K562 (cell line): ENCODE measurements around the gene CASR. TPM values are rescaled to one million over a fixed set of nuclear protein-coding genes. Genes with fewer than 3 reads are reported as not detected.

Experiments used
- ATAC-seq: fragments of 200-7000 bp; cut with Tn5 transposase; 3 replicates; pipeline ENCODE4 v1.9.1; 2020; ENCODE audit warnings: moderate library complexity
- BruUV-seq: library from RNA; stranded (reverse); fragments of 400-500 nt; replicated peaks from 2 replicates; lab custom pipeline; 2021; lab: Mats Ljungman, UMichigan
- CTCF ChIA-PET: fragments of 300-600 bp; formaldehyde crosslinking; extraction: SDS; loops from one replicate; lab custom pipeline; 2021; ENCODE audit warnings: low intra/inter-chr PET ratio; lab: Yijun Ruan, JAX
- POLR2A ChIA-PET: fragments of 300-600, 350-650 bp; sonication (Branson Sonifier 250); formaldehyde crosslinking; extraction: SDS; loops from one replicate; lab custom pipeline; 2021; ENCODE audit warnings: antibody characterized with exemption, inconsistent platforms; lab: Yijun Ruan, JAX
- DNase-seq, 4 experiments: peaks; one replicate each; pipeline versions ENCODE4 v3.0.0 to v3.0.0-alpha.2; 2011 to 2018; ENCODE audit warnings: low spot score in 3 of 4, mixed read lengths in 3 of 4; ENCODE audit errors: extremely low read depth in 1 of 4
- FAIRE-seq: peaks from 2 replicates; lab custom pipeline; 2011; peaks lifted over from hg19 to GRCh38; lab: Jason Lieb, UNC
- H2AFZ ChIP-seq: 2 replicates; pipeline ENCODE4 v1.6.0; 2011; ENCODE audit warnings: low read depth, low read length, control low read depth, inconsistent platforms
- H3K27ac ChIP-seq: fragments of 200-600 bp; 3 replicates; pipeline ENCODE4 v1.8.0; 2011; ENCODE audit warnings: low read depth, mild to moderate bottlenecking, control low read depth, inconsistent platforms, low read length, moderate library complexity, mixed read lengths; ENCODE audit errors: extremely low read depth
- H3K27me3 ChIP-seq, 2 experiments: fragments of 300-600 bp in 1 of 2; 2 replicates in 1 of 2; 3 replicates in 1 of 2; pipeline versions ENCODE4 v1.6.0 to v1.8.0; 2011; ENCODE audit warnings: inconsistent platforms in 2 of 2, low read length in 2 of 2, mild to moderate bottlenecking in 1 of 2, mixed read lengths in 1 of 2, moderate library complexity in 1 of 2; ENCODE audit not compliant: control insufficient read depth in 2 of 2, insufficient read depth in 2 of 2
- H3K36me3 ChIP-seq: fragments of 300-600 bp; 3 replicates; pipeline ENCODE4 v1.8.0; 2011; ENCODE audit warnings: mild to moderate bottlenecking, low read length, inconsistent platforms; ENCODE audit not compliant: control insufficient read depth, insufficient read depth
- H3K4me1 ChIP-seq, 2 experiments: fragments of 200-600 bp in 1 of 2; replicated peaks in 1 of 2; 2 replicates in 1 of 2; 3 replicates in 1 of 2; pipeline versions ENCODE4 v1.5.1 to v1.8.0; 2011; ENCODE audit warnings: inconsistent platforms in 2 of 2, low read length in 2 of 2, mild to moderate bottlenecking in 1 of 2, mixed read lengths in 1 of 2, moderate library complexity in 1 of 2; ENCODE audit not compliant: control insufficient read depth in 2 of 2, insufficient read depth in 2 of 2
- H3K4me2 ChIP-seq: 2 replicates; pipeline ENCODE4 v1.6.1; 2011; ENCODE audit warnings: low read length, control low read depth, inconsistent platforms, mixed read lengths; ENCODE audit not compliant: insufficient read depth
- H3K4me3 ChIP-seq: fragments of 200-600 bp; sonication (generic), shearing (Covaris generic); 2 replicates; pipeline ENCODE4 v1.5.1; 2016; ENCODE audit warnings: control low read depth, inconsistent platforms
- H3K79me2 ChIP-seq: fragments of 200-600 bp; 3 replicates; pipeline ENCODE4 v1.8.0; 2011; ENCODE audit warnings: low read length, inconsistent platforms; ENCODE audit not compliant: control insufficient read depth, insufficient read depth
- H3K9ac ChIP-seq, 2 experiments: 2 replicates each; pipeline versions ENCODE4 v1.6.0 to v1.6.1; 2011; ENCODE audit warnings: low read depth in 2 of 2, low read length in 2 of 2, control low read depth in 1 of 2, inconsistent platforms in 1 of 2, mild to moderate bottlenecking in 1 of 2, mixed read lengths in 1 of 2; ENCODE audit not compliant: insufficient read depth in 1 of 2
- H3K9me1 ChIP-seq: one replicate; pipeline ENCODE4 v1.6.0; 2011; ENCODE audit warnings: inconsistent platforms, mild to moderate bottlenecking, low read length, moderate library complexity; ENCODE audit not compliant: control insufficient read depth, insufficient read depth
- H3K9me3 ChIP-seq: replicated peaks from 2 replicates; pipeline ENCODE4 v1.5.1; 2011; ENCODE audit warnings: low read depth, low read length, inconsistent platforms; ENCODE audit not compliant: control insufficient read depth, insufficient read depth
- H4K20me1 ChIP-seq: replicated peaks from 2 replicates; pipeline ENCODE4 v1.6.1; 2011; ENCODE audit warnings: low read length, inconsistent platforms, mixed read lengths; ENCODE audit not compliant: control insufficient read depth, insufficient read depth
- CCAR2 ChIP-seq: fragments of 200-400 bp; formaldehyde crosslinking; IDR thresholded peaks from 2 replicates; pipeline ENCODE4 v1.6.1; 2017; ENCODE audit warnings: mild to moderate bottlenecking, low read depth, low read length
- RFX7 ChIP-seq: fragments of 250-450 bp; sonication (Bioruptor Pico); IDR thresholded peaks from 2 replicates; pipeline ENCODE4 v1.5.1; 2021; ENCODE audit warnings: mild to moderate bottlenecking
- SLC30A9 ChIP-seq: fragments of 250-450 bp; sonication (Bioruptor Pico); IDR thresholded peaks from 2 replicates; pipeline ENCODE4 v1.8.0; 2022; ENCODE audit warnings: mild to moderate bottlenecking, moderate library complexity
- TAF7 ChIP-seq: fragments of 450-650 bp; IDR thresholded peaks from 2 replicates; pipeline ENCODE4 v1.6.1; 2016; ENCODE audit warnings: missing genetic modification characterization, missing compliant biosample characterization
- TCF7L2 ChIP-seq: fragments of 150-350 bp; IDR thresholded peaks from 2 replicates; pipeline ENCODE4 v1.6.1; 2016; ENCODE audit warnings: low read depth, mild to moderate bottlenecking, low read length, moderate library complexity
- ZSCAN32 ChIP-seq: fragments of 450-650 bp; formaldehyde crosslinking; IDR thresholded peaks from 2 replicates; pipeline ENCODE4 v1.4.0; 2020; ENCODE audit warnings: mild to moderate bottlenecking, moderate library complexity
- whole genome bisulfite sequencing: fragments of 100-300 bp; shearing (Covaris generic); methylation state at CpG from one replicate; pipeline ENCODE4 v1.1.6; 2016; ENCODE audit warnings: low coverage, mixed read lengths; ENCODE audit not compliant: insufficient coverage; ENCODE audit errors: missing lambda C conversion rate; 5-methylcytosine and 5-hydroxymethylcytosine counted together
- in situ Hi-C: fragments of 300-500 bp; cut with MboI; formaldehyde crosslinking; loops from 4 replicates; pipeline ENCODE4 v1.15.0; 2018; ENCODE audit warnings: inconsistent platforms, mixed read lengths
- intact Hi-C: fragments of 100-400 bp; cut with micrococcal nuclease; formaldehyde crosslinking; loops from 2 replicates; pipeline ENCODE4 v1.14.2; 2022
- polyA plus RNA-seq, 8 experiments: library from polyadenylated mRNA; depleted of rRNA in 4 of 8; stranded (reverse) in 5 of 8; unstranded in 3 of 8; fragments of >200 nt; fragmentation: Nextera tagmentation in 2 of 8; fragmentation: Illumina TruSeq in 1 of 8; extraction: Ambion mirVana in 2 of 8; extraction: Trizol in 1 of 8; gene quantifications; 2 replicates each; pipeline versions ENCODE4 v1.2.1 to v1.2.3, GENCODE V29; 2011 to 2014; ENCODE audit warnings: inconsistent platforms in 1 of 8, missing spikeins in 1 of 8
- total RNA-seq, 7 experiments: library from RNA; depleted of rRNA in 6 of 7; stranded (reverse); fragments of >200 nt in 6 of 7; fragmentation: Illumina TruSeq in 2 of 7; extraction: Trizol in 2 of 7; gene quantifications; 2 replicates each; pipeline versions ENCODE4 v1.2.1 to v1.2.3, GENCODE V29; 2011 to 2021; ENCODE audit warnings: low replicate concordance in 1 of 7
- TF ChIP-seq, protein P1 (sequence below): sonication (generic); formaldehyde crosslinking; IDR thresholded peaks from 2 replicates; pipeline ENCODE4 v1.9.0; 2022; ENCODE audit warnings: mild to moderate bottlenecking, missing genetic modification reagents

CASR gene
- total and polyA plus RNA-seq, 9 of the 15 experiments (the other 6 are each of a cell fraction or from before 2014, with no cell fraction given) = not detected

DNA sequence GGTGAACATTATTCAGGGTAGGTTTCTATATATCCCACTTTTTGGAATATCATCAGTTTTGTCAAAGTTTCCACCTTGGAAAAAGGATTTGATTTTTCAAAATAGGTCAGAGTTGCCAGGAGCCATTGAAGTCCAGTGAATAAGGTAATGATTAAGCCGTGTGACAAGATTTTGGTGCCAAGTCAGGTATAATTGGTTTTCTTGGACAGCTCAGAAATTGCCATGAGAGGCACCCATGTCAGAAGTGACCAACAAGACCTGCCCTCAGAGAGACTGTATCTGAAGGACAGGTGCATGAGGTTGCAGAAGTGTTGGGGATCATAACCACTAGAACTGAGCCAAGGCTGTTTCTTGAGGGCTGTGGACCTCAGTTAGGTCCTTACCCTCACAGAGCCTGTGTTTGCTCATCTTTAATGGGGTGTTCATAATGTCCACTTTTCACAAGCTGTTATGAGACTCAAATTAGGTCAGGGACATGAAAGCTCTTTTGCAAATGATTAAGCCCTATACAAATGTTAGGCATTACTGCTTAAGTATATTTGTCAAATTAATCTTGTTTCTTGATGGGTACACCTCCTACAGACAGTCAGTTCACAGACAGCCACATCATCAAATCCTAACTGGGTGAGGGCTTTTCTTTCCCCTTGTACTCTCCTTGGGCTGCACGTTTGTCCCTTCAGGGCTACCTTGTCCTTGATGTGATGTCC lies 32.3 kb downstream of the CASR start:
- intact Hi-C loops = no loop called here
- TF ChIP-seq CCAR2 (no peak), RFX7 (CRISPR knock-in tag) (no peak), ZSCAN32 (CRISPR knock-in tag) (no peak), SLC30A9 (CRISPR knock-in tag) (no peak), TAF7 (tag) (no peak), TCF7L2 (no peak)
- TF ChIP-seq, protein P1, sequence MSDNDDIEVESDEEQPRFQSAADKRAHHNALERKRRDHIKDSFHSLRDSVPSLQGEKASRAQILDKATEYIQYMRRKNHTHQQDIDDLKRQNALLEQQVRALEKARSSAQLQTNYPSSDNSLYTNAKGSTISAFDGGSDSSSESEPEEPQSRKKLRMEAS = no peak
- Histone ChIP-seq H3K9me3 (no peaks in the 10 kb centered on the region), H3K4me1 (no peaks in the 10 kb centered on the region), H3K36me3 (no peaks in the 10 kb centered on the region), H2AFZ (no peak overlapping the region), H3K9me1 (no peaks in the 10 kb centered on the region), H3K79me2 (no peaks in the 10 kb centered on the region), H3K4me3 (no peak overlapping the region), H3K27ac (no peak overlapping the region), H3K9ac (no peak overlapping the region), H3K27me3 (no peaks in the 10 kb centered on the region; a peak in 1 of 5 replicates), H4K20me1 (no peaks in the 10 kb centered on the region), H3K4me2 (no peak overlapping the region)
- ATAC-seq (no peak), DNase-seq (no peak), FAIRE-seq (no peak)
- no TSS peak for BruUV-seq
- in situ Hi-C loops = no loop called here
- WGBS = 0% methylated on average over 2 of the region's 2 CpGs
- ChIA-PET POLR2A (interaction anchor here (0.7 kb wide), 1 partner anchor 32 kb away, joined by 3 read pairs; no protein-coding TSS in a partner anchor), CTCF (no interaction called here)
